C1 segment of cervical spinal cord (tissue), 14 donors: Measurements from ENCODE around the gene TGFBRAP1.
"Not testable (repeated sequence)": the region's sequence is repeated elsewhere in the genome, so short reads cannot be mapped to it uniquely, and the experiment has no call there.

Experiments
- DNase-seq, 14 donors: peaks; one replicate each; lab custom pipeline; 2025; lab: John Stamatoyannopoulos, UW

TGFBRAP1 gene

GRCh38 chr2:105274046-105274445 lies 55.5 kb downstream of the TGFBRAP1 start:
- no peak for DNase-seq

DNA sequence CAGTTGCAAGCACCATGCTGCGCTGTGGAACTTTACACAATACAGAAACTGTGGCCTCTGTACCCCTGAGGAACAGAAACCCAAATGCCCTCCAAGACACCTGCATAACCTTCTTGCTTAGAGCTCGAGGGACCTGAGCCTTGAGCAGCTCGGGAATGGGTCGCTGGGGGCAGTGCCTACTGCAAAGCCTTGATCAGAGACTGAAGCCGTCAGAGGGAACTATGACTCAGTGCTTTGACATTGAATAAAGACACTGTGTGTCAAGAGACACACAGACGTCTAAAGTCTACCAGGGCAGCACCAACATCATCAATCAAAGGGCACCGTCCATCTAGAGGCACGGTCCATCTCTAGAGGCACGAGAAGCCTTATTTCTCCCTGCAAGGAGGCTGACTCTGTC lies 57.4 kb downstream of the TGFBRAP1 start:
- DNase-seq: peak in 1 of 14 donors; percentile 28

GRCh38 chr2:105271393-105272045 lies 58.0 kb downstream of the TGFBRAP1 start:
- DNase-seq: no peak

GRCh38 chr2:105269426-105269825 lies 60.1 kb downstream of the TGFBRAP1 start:
- DNase-seq: no peak

DNA sequence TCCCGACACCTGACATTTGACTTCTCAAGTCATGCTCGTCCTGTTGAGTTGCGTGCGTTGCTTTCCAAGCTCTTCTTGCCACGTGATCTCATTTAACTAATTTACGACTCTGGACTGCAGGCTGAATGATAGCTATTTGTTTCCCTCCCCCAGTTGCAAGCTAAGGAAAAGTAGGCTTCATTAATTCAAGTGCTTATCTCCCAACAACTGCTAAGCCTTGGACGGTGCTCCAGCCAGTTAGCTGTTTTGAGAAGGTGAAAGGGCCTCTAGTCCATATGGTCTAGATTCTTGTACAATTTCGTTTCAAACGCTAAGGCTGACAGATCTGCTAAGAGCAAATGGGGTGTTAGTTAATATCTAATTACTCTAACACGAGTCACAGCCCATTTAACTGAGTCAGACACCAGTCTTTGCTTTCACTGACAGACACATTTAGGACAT lies 66.9 kb downstream of the TGFBRAP1 start:
- no peak for DNase-seq

DNA sequence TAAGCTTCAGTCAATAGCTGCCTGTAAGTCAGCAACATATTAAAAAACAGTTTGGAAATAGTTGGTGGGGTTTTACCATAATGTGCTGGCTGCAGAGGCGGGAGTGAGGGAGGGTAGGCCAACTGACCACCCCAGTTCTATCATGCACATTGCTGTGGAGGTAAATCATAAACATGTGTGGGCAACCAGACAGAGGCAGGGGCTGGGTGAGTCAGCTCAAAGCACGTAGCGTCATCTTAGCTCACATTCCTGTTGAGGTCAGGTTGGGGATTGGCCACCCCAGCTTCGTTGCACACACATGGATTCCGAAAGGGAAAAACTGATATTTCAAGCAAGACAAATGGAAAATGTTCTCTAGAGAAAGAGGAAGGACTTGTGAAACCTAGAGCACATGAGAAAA lies 68.5 kb downstream of the TGFBRAP1 start:
- DNase-seq: no peak

DNA sequence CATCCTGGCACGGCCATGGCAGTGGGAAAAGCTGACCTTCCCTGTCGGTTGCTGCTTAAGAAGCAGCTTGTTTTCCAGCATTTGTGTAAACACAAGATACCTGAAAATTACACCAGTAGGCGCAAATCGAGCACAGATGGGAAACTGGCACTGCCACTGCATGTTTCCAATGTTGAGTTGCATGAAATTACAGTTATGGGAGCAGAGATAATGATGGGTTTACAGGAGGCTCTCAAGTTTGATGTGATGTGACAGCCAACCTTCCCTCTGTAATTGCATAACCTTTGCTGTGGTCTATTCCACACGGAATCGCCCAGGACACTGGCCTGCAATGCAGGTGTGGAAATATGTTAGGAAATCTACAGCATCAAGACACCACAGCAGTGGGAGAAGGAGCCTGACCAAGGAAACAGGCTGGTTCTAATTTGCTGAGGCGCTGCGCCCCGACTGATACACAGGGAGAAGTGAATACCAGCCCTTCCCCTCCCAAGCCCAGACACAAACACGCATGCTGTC lies 70.6 kb downstream of the TGFBRAP1 start:
- no peak for DNase-seq

GRCh38 chr2:105257981-105258380 lies 71.6 kb downstream of the TGFBRAP1 start:
- no peak for DNase-seq

GRCh38 chr2:105256431-105257047 lies 73.0 kb downstream of the TGFBRAP1 start:
- no peak for DNase-seq

DNA sequence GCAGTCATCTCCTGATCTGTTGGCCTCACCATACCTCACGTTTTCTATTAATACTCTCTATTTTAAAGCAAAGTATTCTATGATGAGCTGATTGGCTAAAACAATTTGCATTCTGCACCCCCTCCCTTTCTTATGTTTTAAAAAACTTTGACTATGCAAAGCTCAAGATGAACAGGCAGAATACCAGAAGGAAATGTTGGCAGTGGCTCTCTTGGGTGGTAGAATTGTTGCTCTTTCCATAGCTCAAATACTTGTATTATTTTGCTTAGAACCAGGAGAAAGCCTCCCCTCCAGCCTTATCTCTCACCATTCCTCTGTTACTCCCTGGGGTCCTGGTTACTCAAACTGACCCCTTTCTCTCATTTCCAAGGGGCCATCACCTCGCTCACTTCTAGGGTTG lies 73.6 kb downstream of the TGFBRAP1 start:
- DNase-seq: no peak

GRCh38 chr2:105254531-105255210 lies 74.9 kb downstream of the TGFBRAP1 start:
- no peak for DNase-seq

DNA sequence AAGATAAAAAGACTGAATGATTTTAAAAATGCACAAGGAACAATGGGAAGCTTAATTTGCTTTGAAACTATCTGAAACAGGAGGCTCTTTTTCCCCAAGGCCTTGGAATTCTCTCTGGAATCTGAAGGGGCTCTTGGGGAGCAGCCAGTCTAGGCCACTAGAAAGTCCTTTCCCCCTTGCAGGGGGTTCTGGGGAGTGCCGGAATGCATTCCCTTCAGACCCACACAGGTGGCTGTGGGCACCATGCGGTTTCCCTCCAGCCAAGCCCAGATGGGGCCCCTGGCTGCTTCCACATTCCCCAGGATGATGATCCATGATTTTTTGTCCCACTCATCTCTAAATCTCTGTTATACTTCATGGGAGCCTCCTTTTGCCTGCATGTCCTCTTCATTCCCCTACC lies 77.3 kb downstream of the TGFBRAP1 start:
- no peak for DNase-seq

- not testable (repeated sequence) for DNase-seq
Observed at GRCh38 chr2:105251016-105251648, 78.4 kb downstream of the TGFBRAP1 start.

DNA sequence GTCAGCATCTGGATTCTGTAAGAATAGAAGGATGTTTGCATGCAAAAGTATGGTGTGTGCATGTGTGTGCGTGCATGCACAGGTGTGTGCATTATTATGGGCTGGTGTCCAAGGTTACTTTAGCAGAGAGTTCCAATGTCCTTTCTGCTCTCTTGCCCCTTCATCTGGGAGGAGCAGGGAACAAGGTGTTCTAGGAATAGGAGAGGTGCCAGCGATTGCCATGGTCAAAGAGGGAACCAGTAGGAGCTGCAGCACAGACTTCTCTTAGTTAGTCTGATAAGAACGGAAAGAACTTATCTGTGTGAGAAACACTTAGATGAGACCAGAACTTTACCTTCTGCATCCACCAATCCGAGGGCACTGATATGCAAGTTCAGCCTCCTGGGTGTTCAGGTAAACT lies 79.6 kb downstream of the TGFBRAP1 start:
- DNase-seq: no peak

GRCh38 chr2:105249181-105249580 lies 80.4 kb downstream of the TGFBRAP1 start:
- DNase-seq: no peak

DNA sequence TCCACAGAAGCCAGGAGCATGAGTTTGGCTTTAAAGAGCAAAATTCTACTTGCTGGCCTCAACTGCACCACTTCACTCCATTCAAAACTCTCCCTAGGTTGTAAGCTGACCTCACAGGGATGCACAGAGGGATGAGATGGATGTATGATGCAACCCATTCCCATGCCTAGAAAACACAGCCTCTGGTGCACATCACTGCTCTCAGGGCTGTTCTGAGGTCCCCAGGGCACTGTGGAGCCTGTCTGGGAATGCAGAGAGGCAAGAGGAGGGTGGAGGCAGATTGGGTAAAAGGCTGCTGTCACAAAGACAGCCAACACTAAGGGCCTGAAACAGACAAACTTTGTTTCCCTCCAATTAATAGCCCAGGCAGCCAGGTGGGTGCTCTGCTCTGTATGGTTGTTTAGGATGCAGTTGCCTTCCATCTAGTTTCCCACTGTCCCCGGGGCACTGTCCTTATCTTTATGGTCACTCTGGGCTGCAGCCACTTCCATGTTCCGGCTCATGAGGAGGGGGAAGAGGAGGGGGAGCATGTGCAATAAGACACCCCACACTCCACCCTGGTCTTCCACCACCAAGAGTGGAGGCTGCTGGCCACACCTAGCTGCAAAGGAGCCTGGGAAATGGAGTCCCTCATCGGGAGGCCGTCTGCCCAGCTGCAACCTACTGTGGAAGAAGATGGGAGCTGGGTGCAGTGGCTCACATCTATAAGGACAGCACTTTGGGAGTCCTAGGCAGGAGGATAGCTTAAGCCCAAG lies 81.0 kb downstream of the TGFBRAP1 start:
- DNase-seq: no peak

- DNase-seq: no peak
Observed at GRCh38 chr2:105244451-105244850, 85.1 kb downstream of the TGFBRAP1 start.

GRCh38 chr2:105243961-105244360 lies 85.6 kb downstream of the TGFBRAP1 start:
- DNase-seq: no peak

DNA sequence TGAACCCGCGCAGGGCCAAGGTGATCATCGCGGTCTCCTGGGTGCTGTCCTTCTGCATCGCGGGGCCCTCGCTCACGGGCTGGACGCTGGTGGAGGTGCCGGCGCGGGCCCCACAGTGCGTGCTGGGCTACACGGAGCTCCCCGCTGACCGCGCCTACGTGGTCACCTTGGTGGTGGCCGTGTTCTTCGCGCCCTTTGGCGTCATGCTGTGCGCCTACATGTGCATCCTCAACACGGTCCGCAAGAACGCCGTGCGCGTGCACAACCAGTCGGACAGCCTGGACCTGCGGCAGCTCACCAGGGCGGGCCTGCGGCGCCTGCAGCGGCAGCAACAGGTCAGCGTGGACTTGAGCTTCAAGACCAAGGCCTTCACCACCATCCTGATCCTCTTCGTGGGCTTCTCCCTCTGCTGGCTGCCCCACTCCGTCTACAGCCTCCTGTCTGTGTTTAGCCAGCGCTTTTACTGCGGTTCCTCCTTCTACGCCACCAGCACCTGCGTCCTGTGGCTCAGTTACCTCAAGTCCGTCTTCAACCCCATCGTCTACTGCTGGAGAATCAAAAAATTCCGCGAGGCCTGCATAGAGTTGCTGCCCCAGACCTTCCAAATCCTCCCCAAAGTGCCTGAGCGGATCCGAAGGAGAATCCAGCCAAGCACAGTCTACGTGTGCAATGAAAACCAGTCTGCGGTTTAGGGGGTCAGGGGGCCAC lies 87.1 kb downstream of the TGFBRAP1 start:
- DNase-seq: no peak

DNA sequence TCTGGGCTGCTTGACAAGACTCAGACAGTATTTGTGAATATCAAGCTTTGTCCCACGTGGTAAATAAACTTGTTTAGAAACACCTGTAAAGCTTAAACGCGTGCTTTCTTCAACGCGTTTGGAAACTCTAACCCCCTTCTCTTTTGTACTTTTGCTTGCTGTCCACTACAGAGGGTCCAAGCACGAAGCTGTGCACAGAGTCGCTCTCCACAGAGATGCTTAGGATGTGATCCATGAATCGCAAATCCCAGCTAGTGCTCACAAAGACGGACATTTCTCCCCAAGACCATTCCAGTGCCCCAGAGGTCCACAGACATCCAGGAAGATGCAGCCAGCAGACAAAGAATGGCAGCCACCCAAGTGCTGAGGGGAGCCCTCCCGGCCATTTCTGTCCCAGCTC lies 88.1 kb downstream of the TGFBRAP1 start, which contains the start of gene GPR45:
GPR45 (plus strand) TSS at position 301 of the 400 bp plus-strand sequence. CDS start 116 bp downstream, outside the sequence.
- no peak for DNase-seq

GRCh38 chr2:105239924-105240323 lies 89.6 kb downstream of the TGFBRAP1 start:
- DNase-seq: no peak
